ENCODE data around the gene POU2AF1.

The POU2AF1 gene

DNA sequence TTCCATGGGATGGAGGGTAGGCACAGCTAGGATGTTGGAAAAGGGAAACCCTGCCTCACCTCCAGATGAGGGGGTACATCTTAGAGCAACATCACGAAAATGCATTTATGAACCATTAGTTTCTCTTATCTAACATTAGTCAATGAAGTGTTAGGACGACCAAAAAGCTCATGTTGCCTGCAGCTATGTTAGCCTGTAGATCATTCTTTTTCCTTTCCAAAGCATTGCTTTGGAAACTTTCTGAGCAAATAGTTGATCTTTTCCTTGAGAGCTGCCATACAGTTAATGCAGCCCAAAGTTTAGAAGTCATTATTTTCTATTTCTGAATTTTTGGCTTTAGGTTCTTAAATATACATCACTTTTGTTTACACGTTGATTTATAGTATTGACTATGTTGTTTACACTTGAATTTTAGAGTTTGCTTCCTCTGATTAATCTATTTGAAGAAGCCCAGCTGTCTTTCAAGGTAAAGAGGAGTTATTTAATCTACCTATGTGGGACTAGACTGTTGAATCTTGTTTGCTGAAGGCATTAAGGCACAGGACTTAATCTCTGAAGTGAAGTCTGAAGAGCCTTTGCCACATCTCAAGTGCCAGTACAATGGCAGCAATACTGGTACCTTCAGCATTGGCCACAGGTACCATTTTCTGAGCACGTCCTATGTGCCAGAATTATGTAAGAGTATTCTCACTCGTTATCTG is 69.7 kb downstream of the POU2AF1 start:
- no peak for DNase-seq

- DNase-seq = no peak
These were observed 70.9 kb downstream of the POU2AF1 start for GRCh38 chr11:111308140-111308539.

- DNase-seq = no peak
These were observed 71.5 kb downstream of the POU2AF1 start for GRCh38 chr11:111307472-111308108.

GRCh38 chr11:111306321-111306720 is 72.8 kb downstream of the POU2AF1 start:
- no peak for DNase-seq

DNA sequence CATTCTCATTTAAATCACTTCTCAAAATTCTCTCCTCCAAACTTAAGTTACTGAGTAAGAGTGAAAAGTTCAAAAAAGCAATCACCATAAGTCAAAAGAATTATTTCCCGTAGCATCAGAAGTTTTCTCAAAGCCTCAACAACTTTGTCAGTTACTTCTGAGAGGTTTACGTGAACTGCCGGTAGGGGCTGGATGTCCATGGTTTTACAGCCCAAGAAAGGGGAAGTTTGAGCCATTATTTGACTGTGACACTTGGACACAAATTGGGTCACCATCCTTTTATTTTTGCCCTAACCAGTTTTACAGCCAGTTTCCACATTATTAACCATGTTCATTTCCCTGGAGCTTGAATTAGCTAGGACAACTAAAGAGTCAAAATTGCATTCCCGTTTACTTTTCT is 73.2 kb downstream of the POU2AF1 start:
- no peak for DNase-seq

- no peak for DNase-seq
These were observed 73.8 kb downstream of the POU2AF1 start for GRCh38 chr11:111305162-111305802.

GRCh38 chr11:111303461-111303860 is 75.6 kb downstream of the POU2AF1 start:
- DNase-seq = no peak

GRCh38 chr11:111302298-111302697 is 76.8 kb downstream of the POU2AF1 start:
- DNase-seq = no peak

All from CD4-positive, alpha-beta T cell treated with Interleukin-17A for 4 hours (primary cell).